Endothelial cell of umbilical vein (primary cell): ENCODE data around the gene FKBP2.

Source experiments
- EZH2 ChIP-seq: IDR thresholded peaks from 2 replicates; pipeline ENCODE4 v1.6.1; 2012; ENCODE audit warnings: borderline replicate concordance, low read depth, mild to moderate bottlenecking, moderate library complexity, low read length, inconsistent platforms; ENCODE audit not compliant: severe bottlenecking
- FOS ChIP-seq: IDR thresholded peaks from 2 replicates; pipeline ENCODE4 v1.6.1; 2011; ENCODE audit warnings: mild to moderate bottlenecking, low read length, moderate library complexity, borderline replicate concordance; ENCODE audit not compliant: insufficient read depth
- JUN ChIP-seq: IDR thresholded peaks from 2 replicates; pipeline ENCODE4 v1.6.1; 2011; ENCODE audit warnings: borderline replicate concordance, low read depth; ENCODE audit not compliant: insufficient read length, insufficient read depth
- MYC ChIP-seq: IDR thresholded peaks from one replicate; pipeline ENCODE4 v1.6.1; 2011; ENCODE audit warnings: mild to moderate bottlenecking, low read depth, low read length
- POLR2A ChIP-seq: IDR thresholded peaks from 2 replicates; pipeline ENCODE4 v1.6.1; 2012; ENCODE audit warnings: low read depth, mild to moderate bottlenecking, control low read depth, low read length
- POLR2AphosphoS5 ChIP-seq: IDR thresholded peaks from 2 replicates; pipeline ENCODE4 v1.6.1; 2012; ENCODE audit warnings: low read depth, mild to moderate bottlenecking, control low read depth, low read length, moderate library complexity; ENCODE audit not compliant: insufficient read depth
- TF ChIP-seq, protein P1 (sequence below), 2 donors: IDR thresholded peaks; 1 replicate in 1 of 2; 2 replicates in 1 of 2; pipeline ENCODE4 v1.5.1; 2011; ENCODE audit warnings: low read length in 2 of 2, mild to moderate bottlenecking in 2 of 2, moderate library complexity in 2 of 2, control low read depth in 1 of 2, inconsistent platforms in 1 of 2, low read depth in 1 of 2; ENCODE audit not compliant: insufficient read depth in 1 of 2; ENCODE audit errors: extremely low read depth in 1 of 2
- TF ChIP-seq, protein P2 (sequence below): IDR thresholded peaks from 2 replicates; pipeline ENCODE4 v1.6.1; 2011; ENCODE audit not compliant: insufficient read depth, insufficient read length

DNA sequence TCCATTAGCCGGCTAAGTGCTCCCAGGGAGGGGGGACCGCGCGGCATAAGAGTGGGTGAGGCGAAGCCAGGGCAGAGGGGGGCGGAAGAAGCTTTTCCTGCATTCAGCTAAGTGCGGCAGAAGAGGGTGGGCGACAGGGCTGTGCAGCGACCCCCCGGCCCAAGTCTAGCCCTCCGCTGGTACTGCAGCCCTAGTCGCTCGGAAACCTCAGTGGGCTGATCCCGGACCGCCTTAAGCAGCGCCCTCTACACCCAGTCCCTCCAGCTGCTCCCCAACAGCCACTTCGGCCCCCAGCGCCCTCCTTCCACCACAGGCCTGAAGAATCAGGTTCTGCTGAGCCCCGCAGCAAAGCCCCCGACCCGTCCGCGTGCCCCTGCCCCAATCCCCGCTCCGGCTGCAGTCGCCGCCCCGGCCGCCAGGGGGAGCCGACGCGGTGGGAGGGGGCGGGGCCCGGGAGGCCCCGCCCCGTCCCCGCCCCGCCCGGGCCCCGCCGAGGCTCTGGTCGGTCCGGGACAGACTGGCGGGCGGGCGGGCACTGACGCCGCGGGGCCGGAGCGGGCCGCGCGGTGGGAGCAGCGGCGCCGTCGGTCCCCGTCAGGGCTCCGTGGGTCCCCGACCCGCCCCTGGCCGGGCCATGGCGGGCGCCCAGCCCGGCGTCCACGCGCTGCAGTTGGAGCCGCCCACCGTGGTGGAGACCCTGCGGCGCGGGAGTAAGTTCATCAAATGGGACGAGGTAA is 10.3 kb downstream of the FKBP2 start, which contains the start of gene PLCB3:
- peak; percentile 87 for TF ChIP-seq POLR2AphosphoS5
- TF ChIP-seq, protein P1, sequence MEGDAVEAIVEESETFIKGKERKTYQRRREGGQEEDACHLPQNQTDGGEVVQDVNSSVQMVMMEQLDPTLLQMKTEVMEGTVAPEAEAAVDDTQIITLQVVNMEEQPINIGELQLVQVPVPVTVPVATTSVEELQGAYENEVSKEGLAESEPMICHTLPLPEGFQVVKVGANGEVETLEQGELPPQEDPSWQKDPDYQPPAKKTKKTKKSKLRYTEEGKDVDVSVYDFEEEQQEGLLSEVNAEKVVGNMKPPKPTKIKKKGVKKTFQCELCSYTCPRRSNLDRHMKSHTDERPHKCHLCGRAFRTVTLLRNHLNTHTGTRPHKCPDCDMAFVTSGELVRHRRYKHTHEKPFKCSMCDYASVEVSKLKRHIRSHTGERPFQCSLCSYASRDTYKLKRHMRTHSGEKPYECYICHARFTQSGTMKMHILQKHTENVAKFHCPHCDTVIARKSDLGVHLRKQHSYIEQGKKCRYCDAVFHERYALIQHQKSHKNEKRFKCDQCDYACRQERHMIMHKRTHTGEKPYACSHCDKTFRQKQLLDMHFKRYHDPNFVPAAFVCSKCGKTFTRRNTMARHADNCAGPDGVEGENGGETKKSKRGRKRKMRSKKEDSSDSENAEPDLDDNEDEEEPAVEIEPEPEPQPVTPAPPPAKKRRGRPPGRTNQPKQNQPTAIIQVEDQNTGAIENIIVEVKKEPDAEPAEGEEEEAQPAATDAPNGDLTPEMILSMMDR (IDR thresholded peaks at IDR 0.05; ENCODE audit: extremely low read depth in 1 of 2, insufficient read depth in 1 of 2, low read depth in 1 of 2, low read length in 2 of 2), result peak; percentile 64 to 82
- peak; percentile 79 for TF ChIP-seq POLR2A
- no peak for TF ChIP-seq EZH2
- TF ChIP-seq FOS, result no peak
- no peak for TF ChIP-seq MYC
- TF ChIP-seq, protein P2, sequence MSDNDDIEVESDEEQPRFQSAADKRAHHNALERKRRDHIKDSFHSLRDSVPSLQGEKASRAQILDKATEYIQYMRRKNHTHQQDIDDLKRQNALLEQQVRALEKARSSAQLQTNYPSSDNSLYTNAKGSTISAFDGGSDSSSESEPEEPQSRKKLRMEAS, result no peak
- TF ChIP-seq JUN, result no peak
